KMS-11 (cell line): ENCODE measurements around the gene CATSPERB.

Source experiments
- H2AFZ ChIP-seq: fragments of 200-600 bp; sonication (generic); 2 replicates; pipeline ENCODE4 v1.6.1; 2016; ENCODE audit warnings: antibody characterized with exemption, mixed run types, low read depth
- H3K27ac ChIP-seq: fragments of 200-600 bp; sonication (generic); 2 replicates; pipeline ENCODE4 v1.6.1; 2016; ENCODE audit warnings: mild to moderate bottlenecking, mixed run types
- H3K27me3 ChIP-seq: fragments of 200-600 bp; sonication (generic); 2 replicates; pipeline ENCODE4 v1.6.1; 2017; ENCODE audit warnings: mild to moderate bottlenecking, low read depth, mixed run types, moderate library complexity; ENCODE audit not compliant: insufficient read depth
- H3K36me3 ChIP-seq: fragments of 200-600 bp; sonication (generic); 2 replicates; pipeline ENCODE4 v1.6.1; 2017; ENCODE audit warnings: mild to moderate bottlenecking, mixed run types; ENCODE audit not compliant: insufficient read depth
- H3K4me1 ChIP-seq: fragments of 200-600 bp; sonication (generic); 2 replicates; pipeline ENCODE4 v1.6.1; 2016; ENCODE audit warnings: mild to moderate bottlenecking, low read depth, mixed run types; ENCODE audit not compliant: poor library complexity, severe bottlenecking
- H3K4me2 ChIP-seq: fragments of 200-600 bp; sonication (generic); 2 replicates; pipeline ENCODE4 v1.7.0; 2016; ENCODE audit warnings: mild to moderate bottlenecking, mixed run types
- H3K4me3 ChIP-seq: fragments of 200-600 bp; sonication (generic); IDR thresholded peaks from 2 replicates; pipeline ENCODE4 v1.6.1; 2017; ENCODE audit warnings: low read depth, low read length, mixed read lengths; ENCODE audit not compliant: insufficient read depth
- H3K79me2 ChIP-seq: fragments of 200-600 bp; sonication (generic); 2 replicates; pipeline ENCODE4 v1.6.1; 2016; ENCODE audit warnings: low read depth, mixed run types; ENCODE audit not compliant: insufficient read depth
- H3K9ac ChIP-seq: fragments of 200-600 bp; sonication (generic); 2 replicates; pipeline ENCODE4 v1.6.1; 2016; ENCODE audit warnings: mild to moderate bottlenecking, mixed run types
- H4K20me1 ChIP-seq: fragments of 200-600 bp; sonication (generic); 2 replicates; pipeline ENCODE4 v1.6.1; 2016; ENCODE audit warnings: mild to moderate bottlenecking, mixed run types; ENCODE audit not compliant: insufficient read depth
- TF ChIP-seq, protein P1 (sequence below): fragments of 200-600 bp; sonication (generic); conservative IDR thresholded peaks from 2 replicates; pipeline ENCODE4 v1.6.1; 2017; ENCODE audit warnings: low read depth, mild to moderate bottlenecking, antibody characterized with exemption, low read length, moderate library complexity, mixed read lengths

The CATSPERB gene

DNA sequence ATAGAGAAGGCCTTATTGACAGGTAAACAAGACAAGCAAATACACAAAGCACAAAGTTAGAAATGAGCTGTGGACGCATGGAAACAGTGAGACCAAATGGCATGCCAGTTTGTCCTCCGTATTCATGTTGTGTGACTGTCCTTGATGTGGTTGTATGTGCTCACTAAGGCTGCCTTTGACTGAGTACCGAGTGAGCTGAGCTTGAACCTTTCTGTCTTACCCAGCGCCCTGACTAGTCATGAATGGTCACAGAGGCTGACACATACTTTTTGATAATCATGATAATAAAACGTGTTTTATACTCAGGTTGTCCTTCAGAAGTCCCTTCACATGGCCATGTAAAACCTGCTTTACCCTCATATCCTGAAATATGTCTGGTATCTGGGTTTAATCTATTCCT, 553 bp upstream of the CATSPERB start:
- TF ChIP-seq, protein P1, sequence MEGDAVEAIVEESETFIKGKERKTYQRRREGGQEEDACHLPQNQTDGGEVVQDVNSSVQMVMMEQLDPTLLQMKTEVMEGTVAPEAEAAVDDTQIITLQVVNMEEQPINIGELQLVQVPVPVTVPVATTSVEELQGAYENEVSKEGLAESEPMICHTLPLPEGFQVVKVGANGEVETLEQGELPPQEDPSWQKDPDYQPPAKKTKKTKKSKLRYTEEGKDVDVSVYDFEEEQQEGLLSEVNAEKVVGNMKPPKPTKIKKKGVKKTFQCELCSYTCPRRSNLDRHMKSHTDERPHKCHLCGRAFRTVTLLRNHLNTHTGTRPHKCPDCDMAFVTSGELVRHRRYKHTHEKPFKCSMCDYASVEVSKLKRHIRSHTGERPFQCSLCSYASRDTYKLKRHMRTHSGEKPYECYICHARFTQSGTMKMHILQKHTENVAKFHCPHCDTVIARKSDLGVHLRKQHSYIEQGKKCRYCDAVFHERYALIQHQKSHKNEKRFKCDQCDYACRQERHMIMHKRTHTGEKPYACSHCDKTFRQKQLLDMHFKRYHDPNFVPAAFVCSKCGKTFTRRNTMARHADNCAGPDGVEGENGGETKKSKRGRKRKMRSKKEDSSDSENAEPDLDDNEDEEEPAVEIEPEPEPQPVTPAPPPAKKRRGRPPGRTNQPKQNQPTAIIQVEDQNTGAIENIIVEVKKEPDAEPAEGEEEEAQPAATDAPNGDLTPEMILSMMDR: no peak
- H4K20me1 ChIP-seq: no peaks in the 10 kb centered on the region
- no peaks in the 10 kb centered on the region for H3K27me3 ChIP-seq
- H3K79me2 ChIP-seq: no peaks in the 10 kb centered on the region
- no peak overlapping the region for H3K9ac ChIP-seq
- H2AFZ ChIP-seq: no peak overlapping the region
- H3K4me2 ChIP-seq: no peak overlapping the region
- no peak overlapping the region for H3K27ac ChIP-seq
- no peaks in the 10 kb centered on the region for H3K36me3 ChIP-seq
- H3K4me1 ChIP-seq: no peaks in the 10 kb centered on the region
- H3K4me3 ChIP-seq: no peak overlapping the region

DNA sequence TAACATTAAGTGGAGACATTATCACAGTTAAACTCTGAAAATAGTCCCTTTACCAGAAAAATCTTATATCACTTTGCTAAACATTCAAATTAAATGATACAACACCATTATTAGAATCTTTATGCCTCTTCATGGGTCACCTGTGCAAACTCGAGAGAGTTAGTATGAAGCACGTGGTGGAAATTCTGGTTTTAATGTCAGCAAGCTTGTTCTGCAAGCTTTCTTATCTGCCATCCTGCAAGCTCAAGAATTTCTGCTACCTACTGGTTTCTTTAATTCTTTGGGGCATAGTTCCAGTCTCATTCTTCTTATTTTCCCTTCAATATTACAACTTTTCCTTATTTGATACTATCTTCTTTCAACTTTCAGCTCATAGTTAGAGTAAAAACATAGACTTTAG, 868 bp downstream of the CATSPERB start:
- TF ChIP-seq, protein P1: no peak
- H3K4me3 ChIP-seq: no peak overlapping the region
- H3K4me2 ChIP-seq: no peak overlapping the region
- no peaks in the 10 kb centered on the region for H3K79me2 ChIP-seq
- H3K27ac ChIP-seq: no peak overlapping the region
- no peaks in the 10 kb centered on the region for H3K36me3 ChIP-seq
- no peaks in the 10 kb centered on the region for H4K20me1 ChIP-seq
- H3K9ac ChIP-seq: no peak overlapping the region
- H3K27me3 ChIP-seq: no peaks in the 10 kb centered on the region
- H3K4me1 ChIP-seq: no peaks in the 10 kb centered on the region
- no peak overlapping the region for H2AFZ ChIP-seq

DNA sequence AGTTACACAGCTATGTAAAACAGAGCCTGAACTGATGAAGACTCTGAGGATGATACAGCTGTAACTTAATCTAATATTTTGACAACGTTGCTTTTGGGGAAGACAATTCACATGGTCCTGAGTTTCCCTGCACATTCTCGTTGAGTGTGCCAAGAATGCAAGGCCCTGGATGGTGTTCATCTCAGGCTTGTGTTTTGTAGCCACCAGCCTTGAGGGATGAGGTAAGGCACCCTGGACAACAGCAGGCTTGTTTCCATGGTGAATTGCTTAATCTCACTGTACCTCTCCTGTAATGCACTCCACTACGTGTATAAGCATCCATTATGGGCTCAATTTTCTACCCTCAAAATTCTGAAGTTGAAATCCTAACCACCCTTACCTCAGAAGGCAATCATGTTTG, 2.1 kb downstream of the CATSPERB start:
- Histone ChIP-seq H3K4me2 (no peak overlapping the region), H3K36me3 (no peaks in the 10 kb centered on the region), H2AFZ (no peak overlapping the region), H3K27ac (no peak overlapping the region), H3K4me1 (no peaks in the 10 kb centered on the region), H3K9ac (no peak overlapping the region), H3K79me2 (no peaks in the 10 kb centered on the region), H4K20me1 (no peaks in the 10 kb centered on the region), H3K27me3 (no peaks in the 10 kb centered on the region), H3K4me3 (no peak overlapping the region)
- TF ChIP-seq, protein P1: no peak

DNA sequence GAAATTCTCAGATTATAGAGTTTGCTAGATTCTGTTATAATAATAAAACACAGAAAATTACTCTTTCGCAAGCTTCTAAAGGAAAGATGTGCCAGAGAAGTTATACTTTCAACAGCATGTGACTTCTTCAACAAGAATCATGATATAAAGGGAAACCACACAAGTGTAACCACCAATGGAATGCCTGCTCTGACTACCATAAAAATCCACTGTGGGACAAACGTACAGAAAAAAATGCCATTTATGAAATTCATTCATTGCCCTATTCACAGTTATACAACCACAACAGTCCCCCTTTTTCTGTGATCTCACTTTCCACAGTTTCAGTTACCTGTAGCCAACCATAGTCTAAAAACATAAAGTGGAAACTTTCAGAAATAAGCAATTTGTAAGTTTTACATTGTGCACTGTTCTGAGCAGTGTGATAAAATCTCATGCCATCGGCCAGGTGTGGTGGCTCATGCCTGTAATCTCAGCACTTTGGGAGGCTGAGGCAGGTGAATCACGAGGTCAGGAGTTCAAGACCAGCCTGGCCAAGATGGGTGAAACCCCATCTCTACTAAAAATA, 3.2 kb downstream of the CATSPERB start:
- TF ChIP-seq, protein P1: no peak
- no peaks in the 10 kb centered on the region for H3K36me3 ChIP-seq
- H3K4me3 ChIP-seq: no peak overlapping the region
- H3K4me1 ChIP-seq: no peaks in the 10 kb centered on the region
- no peak overlapping the region for H3K9ac ChIP-seq
- H3K27me3 ChIP-seq: no peaks in the 10 kb centered on the region
- no peak overlapping the region for H3K4me2 ChIP-seq
- H3K79me2 ChIP-seq: no peaks in the 10 kb centered on the region
- no peak overlapping the region for H2AFZ ChIP-seq
- H4K20me1 ChIP-seq: no peaks in the 10 kb centered on the region
- H3K27ac ChIP-seq: no peak overlapping the region

DNA sequence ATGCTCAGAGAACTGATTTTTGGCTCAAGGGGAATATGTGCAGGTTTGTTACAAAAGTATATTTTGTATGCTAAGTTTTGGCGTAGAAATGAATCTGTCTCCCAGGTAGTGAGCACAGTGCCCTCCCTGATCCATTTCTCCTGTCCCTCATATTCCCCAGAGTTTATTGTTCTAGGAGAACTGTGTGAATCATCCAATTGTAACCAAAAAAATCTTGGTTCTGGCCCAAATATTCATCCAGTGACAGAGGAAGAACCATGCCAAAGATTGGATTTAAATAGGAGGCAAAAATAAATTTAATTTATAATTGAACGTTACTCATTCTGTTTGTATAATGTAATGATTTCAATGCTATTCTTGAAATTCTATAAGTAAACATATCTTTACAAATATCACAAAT, 4.8 kb downstream of the CATSPERB start:
- Histone ChIP-seq H3K27ac (no peak overlapping the region), H3K4me2 (no peak overlapping the region), H3K9ac (no peak overlapping the region), H3K36me3 (no peaks in the 10 kb centered on the region), H4K20me1 (no peaks in the 10 kb centered on the region), H2AFZ (no peak overlapping the region), H3K4me3 (no peak overlapping the region), H3K79me2 (no peaks in the 10 kb centered on the region), H3K4me1 (no peaks in the 10 kb centered on the region), H3K27me3 (no peaks in the 10 kb centered on the region)
- TF ChIP-seq, protein P1: no peak
